ENCODE measurements around the gene TBC1D22B. TPM values are rescaled to one million over a fixed set of nuclear protein-coding genes. Genes with fewer than 3 reads are reported as not detected.
A peak's percentile ranks its signal among the peaks of the same experiment; 100 is the strongest.

TBC1D22B gene
- total and polyA plus RNA-seq, 7 donors = 4.3 to 25.6 (median 9.0) TPM

DNA sequence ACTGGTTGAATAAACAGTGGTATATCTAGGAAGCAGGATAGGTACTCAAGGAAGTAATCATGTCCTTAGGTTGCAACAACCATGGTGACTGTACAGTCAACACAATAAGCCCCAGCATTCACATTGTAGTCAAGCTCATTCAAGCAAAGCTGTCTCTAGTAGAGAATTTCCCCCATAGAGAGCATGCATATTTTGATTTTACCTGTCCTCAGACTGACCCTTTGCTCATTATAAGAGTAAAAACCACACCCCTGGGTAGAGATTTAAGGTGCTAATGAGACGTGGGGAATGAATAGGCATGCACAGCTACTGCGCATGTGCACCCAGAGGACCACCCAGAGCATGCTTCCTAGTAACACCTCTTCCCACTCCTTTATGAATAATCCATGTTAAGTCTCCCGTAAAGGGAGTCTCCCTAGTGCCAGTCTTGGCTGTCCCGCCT is 90.1 kb downstream of the TBC1D22B start:
- WGBS, 3 donors = 76 to 79% (median 78%) methylated on average over 4 of the region's 4 CpGs
- no peak overlapping the region for H3K27ac ChIP-seq
- no peak overlapping the region for H3K4me3 ChIP-seq
- H3K36me3 ChIP-seq (ENCODE audit: insufficient read depth in 1 of 2, low read depth in 1 of 2) = no peaks in the 10 kb centered on the region
- no peaks in the 10 kb centered on the region for H3K9me3 ChIP-seq
- H3K4me1 ChIP-seq = no peaks in the 10 kb centered on the region
- no peak for ATAC-seq
- no peaks in the 10 kb centered on the region for H3K27me3 ChIP-seq (ENCODE audit: insufficient read depth in 3 of 3, low read length in 2 of 3)
- TF ChIP-seq, protein P1, sequence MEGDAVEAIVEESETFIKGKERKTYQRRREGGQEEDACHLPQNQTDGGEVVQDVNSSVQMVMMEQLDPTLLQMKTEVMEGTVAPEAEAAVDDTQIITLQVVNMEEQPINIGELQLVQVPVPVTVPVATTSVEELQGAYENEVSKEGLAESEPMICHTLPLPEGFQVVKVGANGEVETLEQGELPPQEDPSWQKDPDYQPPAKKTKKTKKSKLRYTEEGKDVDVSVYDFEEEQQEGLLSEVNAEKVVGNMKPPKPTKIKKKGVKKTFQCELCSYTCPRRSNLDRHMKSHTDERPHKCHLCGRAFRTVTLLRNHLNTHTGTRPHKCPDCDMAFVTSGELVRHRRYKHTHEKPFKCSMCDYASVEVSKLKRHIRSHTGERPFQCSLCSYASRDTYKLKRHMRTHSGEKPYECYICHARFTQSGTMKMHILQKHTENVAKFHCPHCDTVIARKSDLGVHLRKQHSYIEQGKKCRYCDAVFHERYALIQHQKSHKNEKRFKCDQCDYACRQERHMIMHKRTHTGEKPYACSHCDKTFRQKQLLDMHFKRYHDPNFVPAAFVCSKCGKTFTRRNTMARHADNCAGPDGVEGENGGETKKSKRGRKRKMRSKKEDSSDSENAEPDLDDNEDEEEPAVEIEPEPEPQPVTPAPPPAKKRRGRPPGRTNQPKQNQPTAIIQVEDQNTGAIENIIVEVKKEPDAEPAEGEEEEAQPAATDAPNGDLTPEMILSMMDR (IDR thresholded peaks at IDR 0.05) = no peak
- no peak for DNase-seq
- intact Hi-C loops (cut with DNase I) = no loop called here

DNA sequence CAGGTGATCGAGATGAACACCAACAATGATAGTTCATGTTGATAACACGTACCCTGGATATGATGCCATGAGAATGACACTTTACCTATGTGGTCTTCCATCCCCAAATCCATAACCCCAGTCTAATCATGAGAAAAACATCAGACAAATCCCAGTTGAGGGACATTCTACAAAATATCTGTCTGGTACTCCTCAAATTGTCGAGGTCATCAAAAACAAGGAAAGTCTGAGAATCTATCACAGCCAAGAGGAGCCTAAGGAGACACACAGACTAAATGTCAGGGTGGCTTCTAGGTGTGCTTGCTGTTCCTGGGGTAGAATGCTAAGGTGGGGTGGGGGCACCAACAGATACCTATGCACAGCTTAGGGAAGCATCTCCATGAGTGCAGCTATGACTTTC is 93.5 kb downstream of the TBC1D22B start:
- Histone ChIP-seq H3K36me3 (ENCODE audit: insufficient read depth in 1 of 2, low read depth in 1 of 2) (no peaks in the 10 kb centered on the region), H3K9me3 (no peaks in the 10 kb centered on the region), H3K27ac (no peak overlapping the region), H3K4me1 (peaks cover 5% of the 10 kb centered on the region), H3K27me3 (ENCODE audit: insufficient read depth in 3 of 3, low read length in 2 of 3) (no peaks in the 10 kb centered on the region), H3K4me3 (no peak overlapping the region)
- intact Hi-C loops (cut with DNase I) = no loop called here
- TF ChIP-seq, protein P1 (IDR thresholded peaks at IDR 0.05) = no peak
- ATAC-seq = no peak
- no peak for DNase-seq
- 86 to 91% (median 88%) methylated on average over 3 of the region's 3 CpGs for whole genome bisulfite sequencing, 3 donors

DNA sequence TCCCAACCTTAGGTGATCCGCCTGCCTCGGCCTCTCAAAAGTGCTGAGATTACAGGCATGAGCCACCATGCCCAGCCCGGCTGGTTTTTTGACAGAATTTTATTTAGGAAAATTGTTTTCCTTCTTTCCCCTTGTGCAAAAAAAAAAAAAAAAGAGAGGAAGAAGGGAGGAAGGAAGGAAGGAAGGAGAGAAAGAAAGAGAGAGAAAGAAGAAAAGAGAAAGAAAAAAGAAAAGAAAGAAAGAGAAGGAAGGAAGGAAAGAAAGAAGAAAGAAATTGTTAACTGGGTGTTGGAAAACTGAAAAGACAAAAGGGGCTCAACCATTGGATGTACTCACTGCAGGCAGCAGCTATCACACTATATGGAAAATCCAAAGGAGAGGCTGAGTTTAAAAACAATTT is 94.8 kb downstream of the TBC1D22B start:
- DNase-seq = no peak
- intact Hi-C loops (cut with DNase I) = no loop called here
- Histone ChIP-seq H3K36me3 (ENCODE audit: insufficient read depth in 1 of 2, low read depth in 1 of 2) (no peaks in the 10 kb centered on the region), H3K27ac (no peak overlapping the region), H3K4me1 (peaks cover 5% of the 10 kb centered on the region), H3K4me3 (no peak overlapping the region), H3K27me3 (ENCODE audit: insufficient read depth in 3 of 3, low read length in 2 of 3) (no peaks in the 10 kb centered on the region), H3K9me3 (no peaks in the 10 kb centered on the region)
- TF ChIP-seq, protein P1 (IDR thresholded peaks at IDR 0.05) = no peak
- no peak for ATAC-seq
- 91 to 95% (median 91%) methylated on average over 3 of the region's 3 CpGs for WGBS, 3 donors

DNA sequence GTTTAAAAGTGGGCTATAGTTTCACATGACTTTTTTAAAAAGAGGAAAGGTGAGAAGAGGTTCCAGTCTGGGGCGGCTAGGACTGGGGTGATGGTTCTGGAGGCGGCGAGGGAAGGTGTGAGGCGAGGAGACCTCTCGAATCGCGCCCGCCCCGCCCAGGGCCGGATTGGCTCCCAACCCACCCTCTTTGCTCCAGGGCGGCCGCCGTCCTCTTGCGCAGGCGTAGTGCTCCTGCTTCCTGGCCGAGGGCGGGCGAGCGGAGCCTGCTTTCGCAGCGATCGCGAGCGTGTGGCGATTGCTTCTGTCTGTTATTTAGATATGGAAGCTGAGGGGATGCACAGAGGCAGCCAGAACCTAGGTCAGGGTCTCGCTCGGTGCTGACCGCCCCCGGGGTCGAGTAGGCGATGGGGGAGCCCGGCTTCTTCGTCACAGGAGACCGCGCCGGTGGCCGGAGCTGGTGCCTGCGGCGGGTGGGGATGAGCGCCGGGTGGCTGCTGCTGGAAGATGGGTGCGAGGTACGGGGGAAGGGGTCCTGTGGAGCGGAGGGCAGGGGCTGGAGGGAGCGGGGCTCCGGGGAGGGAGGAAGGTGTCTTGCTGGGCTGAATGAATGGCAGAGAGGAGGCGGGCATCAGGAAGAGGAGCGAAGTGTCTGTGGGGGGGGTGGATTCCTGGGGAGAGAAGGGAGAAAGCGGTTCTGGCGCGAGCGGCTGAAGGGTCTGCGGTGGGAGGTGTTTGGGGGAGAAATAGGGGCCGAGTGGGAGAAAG is 96.4 kb downstream of the TBC1D22B start, which contains the start of gene RNF8:
RNF8 (plus strand) TSS at position 223 of the 765 bp plus-strand sequence; CDS start at position 405, 182 bp downstream.
- 1% methylated on average over 53 to 54 of the region's 54 CpGs for WGBS, 3 donors
- H3K36me3 ChIP-seq (ENCODE audit: insufficient read depth in 1 of 2, low read depth in 1 of 2) = no peaks in the 10 kb centered on the region
- peak within 1 kb of the TSS; percentile 94 for H3K4me3 ChIP-seq
- H3K27ac ChIP-seq = peak within 1 kb of the TSS; percentile 16
- TF ChIP-seq, protein P1 (IDR thresholded peaks at IDR 0.05) = no peak
- DNase-seq (peak; percentile 91 to 95), ATAC-seq (peak; percentile 95 to 100 (median 98))
- H3K27me3 ChIP-seq (ENCODE audit: insufficient read depth in 3 of 3, low read length in 2 of 3) = no peaks in the 10 kb centered on the region
- intact Hi-C loops (cut with DNase I) = no loop called here
- no peaks in the 10 kb centered on the region for H3K9me3 ChIP-seq
- H3K4me1 ChIP-seq = peaks cover 5% of the 10 kb centered on the region

Data from psoas muscle (tissue), 8 donors.